ENCODE data around the gene ANKRD13A.

Gene ANKRD13A

GRCh38 chr12:109952873-109953272 is 46.4 kb upstream of the ANKRD13A start:
- Histone ChIP-seq H3K27ac (no peak overlapping the region), H3K9me3 (no peaks in the 10 kb centered on the region), H3K4me3 (ENCODE audit: low read depth in 1 of 2, low read length in 1 of 2) (no peak overlapping the region), H3K36me3 (peaks cover 100% of the 10 kb centered on the region), H3K27me3 (no peaks in the 10 kb centered on the region), H3K4me1 (ENCODE audit: control insufficient read depth in 1 of 2, insufficient read depth in 1 of 2, low read depth in 1 of 2, low read length in 1 of 2) (no peaks in the 10 kb centered on the region)
- no peak for TF ChIP-seq CTCF (IDR thresholded peaks at IDR 0.05)

DNA sequence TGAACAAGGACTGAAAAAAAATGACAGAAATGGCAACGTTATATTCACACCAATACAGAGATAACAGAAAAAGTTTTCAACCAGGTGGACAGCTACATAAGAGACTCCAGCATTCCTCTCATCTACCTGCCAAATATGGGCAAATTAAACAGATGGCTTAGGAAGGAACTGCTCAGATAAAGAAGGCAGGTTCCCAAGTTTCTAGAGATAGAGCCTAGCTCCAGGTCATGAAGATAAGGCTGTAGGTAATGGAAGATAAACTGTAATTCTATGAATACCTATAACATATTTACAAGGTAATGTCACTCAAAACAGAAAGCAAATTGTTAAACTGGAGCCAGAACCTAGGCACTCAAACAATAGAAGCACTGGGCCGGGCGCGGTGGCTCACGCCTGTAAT is 45.6 kb upstream of the ANKRD13A start:
- H3K27me3 ChIP-seq: no peaks in the 10 kb centered on the region
- H3K9me3 ChIP-seq: no peaks in the 10 kb centered on the region
- H3K4me1 ChIP-seq (ENCODE audit: control insufficient read depth in 1 of 2, insufficient read depth in 1 of 2, low read depth in 1 of 2, low read length in 1 of 2): no peaks in the 10 kb centered on the region
- H3K36me3 ChIP-seq: peaks cover 100% of the 10 kb centered on the region
- H3K27ac ChIP-seq: no peak overlapping the region
- TF ChIP-seq CTCF (IDR thresholded peaks at IDR 0.05): no peak
- H3K4me3 ChIP-seq (ENCODE audit: low read depth in 1 of 2, low read length in 1 of 2): no peak overlapping the region

GRCh38 chr12:109958374-109958773 is 40.9 kb upstream of the ANKRD13A start:
- no peak for TF ChIP-seq CTCF (IDR thresholded peaks at IDR 0.05)
- H3K4me1 ChIP-seq (ENCODE audit: control insufficient read depth in 1 of 2, insufficient read depth in 1 of 2, low read depth in 1 of 2, low read length in 1 of 2): no peaks in the 10 kb centered on the region
- H3K27me3 ChIP-seq: no peaks in the 10 kb centered on the region
- no peak overlapping the region for H3K27ac ChIP-seq
- no peaks in the 10 kb centered on the region for H3K9me3 ChIP-seq
- no peak overlapping the region for H3K4me3 ChIP-seq (ENCODE audit: low read depth in 1 of 2, low read length in 1 of 2)
- H3K36me3 ChIP-seq: peaks cover 100% of the 10 kb centered on the region

DNA sequence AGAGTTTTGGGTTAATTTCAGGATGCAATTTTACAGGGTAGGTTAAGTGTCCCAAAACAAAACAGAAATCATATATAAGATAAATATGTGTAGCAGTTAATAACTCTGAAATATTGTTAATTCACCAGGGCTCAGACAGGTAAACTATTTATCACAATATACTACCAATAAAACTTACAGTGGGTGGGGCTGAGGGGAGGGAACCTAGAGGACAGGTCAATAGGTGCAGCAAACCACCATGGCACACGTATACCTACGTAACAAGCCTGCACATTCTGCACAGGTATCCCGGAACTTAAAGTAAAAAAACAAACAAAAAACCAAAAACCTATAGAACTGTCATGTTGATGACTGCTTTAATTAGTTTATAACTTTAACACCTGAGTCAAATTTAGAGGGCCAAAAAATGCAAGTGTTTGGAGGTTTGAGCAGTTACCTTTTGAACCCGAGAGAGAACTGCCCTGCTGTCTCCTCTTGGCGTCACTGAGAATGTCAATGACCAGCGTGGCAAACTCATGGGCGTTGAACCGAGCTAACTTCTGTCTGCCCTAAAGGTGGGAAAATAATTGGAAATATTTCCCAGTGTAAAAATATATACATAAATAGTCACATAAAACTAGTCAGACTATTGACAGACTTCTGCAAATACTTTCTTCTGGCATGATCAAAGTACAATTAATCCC is 39.7 kb upstream of the ANKRD13A start:
- Histone ChIP-seq H3K4me1 (ENCODE audit: control insufficient read depth in 1 of 2, insufficient read depth in 1 of 2, low read depth in 1 of 2, low read length in 1 of 2) (no peaks in the 10 kb centered on the region), H3K4me3 (ENCODE audit: low read depth in 1 of 2, low read length in 1 of 2) (no peak overlapping the region), H3K9me3 (no peaks in the 10 kb centered on the region), H3K27ac (no peak overlapping the region), H3K27me3 (no peaks in the 10 kb centered on the region), H3K36me3 (peaks cover 100% of the 10 kb centered on the region)
- TF ChIP-seq CTCF (IDR thresholded peaks at IDR 0.05): no peak

DNA sequence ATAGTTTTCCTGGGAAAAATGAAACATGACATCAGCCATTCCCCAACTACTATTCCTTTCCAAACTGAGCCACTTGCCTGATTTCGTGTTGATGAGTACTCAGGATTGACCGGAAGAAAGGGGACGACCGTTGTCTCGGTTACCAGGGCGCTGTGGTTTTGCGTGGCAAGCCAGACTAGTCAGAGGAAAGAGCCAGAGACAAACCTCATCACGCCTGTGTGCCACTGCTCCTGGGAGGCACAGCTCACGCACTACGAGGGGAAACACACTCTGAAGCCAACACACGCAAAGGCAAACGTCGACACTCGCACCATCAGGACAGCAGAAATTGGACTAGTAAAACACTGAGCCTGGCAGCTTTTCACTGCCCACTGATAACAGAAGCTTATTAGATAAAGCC is 38.0 kb upstream of the ANKRD13A start:
- Histone ChIP-seq H3K27ac (no peak overlapping the region), H3K4me3 (ENCODE audit: low read depth in 1 of 2, low read length in 1 of 2) (no peak overlapping the region), H3K4me1 (ENCODE audit: control insufficient read depth in 1 of 2, insufficient read depth in 1 of 2, low read depth in 1 of 2, low read length in 1 of 2) (no peaks in the 10 kb centered on the region), H3K9me3 (no peaks in the 10 kb centered on the region), H3K36me3 (peaks cover 99% of the 10 kb centered on the region), H3K27me3 (no peaks in the 10 kb centered on the region)
- no peak for TF ChIP-seq CTCF (IDR thresholded peaks at IDR 0.05)
